Ovary (tissue), 9 donors: ENCODE measurements around the gene FBXO27. TPM values are rescaled to one million over a fixed set of nuclear protein-coding genes. Genes with fewer than 3 reads are reported as not detected.

Source experiments
- DNase-seq, 5 donors: peaks; one replicate each; pipeline ENCODE4 v3.0.0-alpha.2; 2019 to 2020
- H3K27ac ChIP-seq, 2 donors: fragments of 200-600 bp; one replicate each; pipeline versions ENCODE4 v1.5.1 to v1.8.0; 2019 to 2022
- H3K27me3 ChIP-seq: fragments of 200-600 bp; one replicate; pipeline ENCODE4 v1.8.0; 2022
- H3K36me3 ChIP-seq: fragments of 200-600 bp; sonication (generic); one replicate; pipeline ENCODE4 v1.5.1; 2019
- H3K4me1 ChIP-seq: one replicate; pipeline ENCODE4 v1.8.1; 2013; ENCODE audit warnings: mild to moderate bottlenecking, moderate library complexity; ENCODE audit not compliant: insufficient read depth
- H3K4me3 ChIP-seq: fragments of 200-600 bp; sonication (generic); one replicate; pipeline ENCODE4 v1.5.1; 2017
- H3K9me3 ChIP-seq, 2 donors: fragments of 200-600 bp in 1 of 2; sonication (generic) in 1 of 2; one replicate each; pipeline versions ENCODE4 v1.5.1 to v1.8.1; 2013 to 2019; ENCODE audit warnings: mild to moderate bottlenecking in 1 of 2, moderate library complexity in 1 of 2
- CTCF ChIP-seq, 3 donors: fragments of 450-650 bp in 2 of 3; fragments of 200-600 bp in 1 of 3; IDR thresholded peaks; one replicate each; pipeline versions ENCODE4 v1.5.1 to v1.8.0; 2016 to 2022; ENCODE audit warnings: antibody characterized with exemption in 3 of 3, mild to moderate bottlenecking in 1 of 3
- EP300 ChIP-seq: sonication (generic); formaldehyde crosslinking; IDR thresholded peaks from one replicate; pipeline ENCODE4 v1.6.1; 2017; ENCODE audit warnings: antibody characterized with exemption
- POLR2A ChIP-seq: fragments of 450-650 bp; IDR thresholded peaks from one replicate; pipeline ENCODE4 v1.6.1; 2017; ENCODE audit warnings: antibody characterized with exemption, mild to moderate bottlenecking, moderate library complexity
- WGBS, 3 donors: extraction: QIAGEN DNeasy Blood & Tissue Kit in 1 of 3; methylation state at CpG; one replicate each; pipeline versions ENCODE4 v1.1.5 to v1.1.7; 2013 to 2017; 5-methylcytosine and 5-hydroxymethylcytosine counted together
- intact Hi-C, 4 donors: fragments of 100-400 bp; cut with DNase I; formaldehyde crosslinking; loops; one replicate each; pipeline versions ENCODE4 v1.11.0 to v1.15.1; 2022 to 2023
- polyA plus RNA-seq, 2 donors: library from polyadenylated mRNA; stranded (reverse); fragments of 200-250 nt in 1 of 2; fragments of 350-450 nt in 1 of 2; fragmentation: Illumina TruSeq in 1 of 2; extraction: RNeasy Lipid Tissue Mini Kit (QIAGEN cat#74804) in 1 of 2; gene quantifications; one replicate each; pipeline ENCODE4 v1.2.3, GENCODE V29; 2013 to 2014
- total RNA-seq, 7 donors: library from RNA; depleted of rRNA in 2 of 7; stranded (reverse); fragments of >200 nt in 2 of 7; fragmentation: NEBNext Ultra II Directional in 3 of 7; extraction: Animal tissue kit (Norgen Biotek cat#: 25700) in 3 of 7; gene quantifications; one replicate each; pipeline versions ENCODE4 v1.1.0 to v1.2.4, GENCODE V29; 2016 to 2023
- donor health status: DM: no; HTN: no; CAD: no; lungs with moderate emphysema.
- donor health status: DM: no; HTN: no; CAD: no.
- donor health status: Bipolar disorder and iron deficiency.
- donor health status: DM: yes; HTN: yes; CAD: no.
- donor health status: DM: no; HTN: no; CAD: no.
- donor health status: DM: yes; HTN: yes; CAD: no.

Gene FBXO27
- total and polyA plus RNA-seq, 9 donors: 5.7 to 21.4 (median 15.2) TPM

- DNase-seq: no peak
- H3K4me3 ChIP-seq: no peak overlapping the region
Observed at GRCh38 chr19:39036581-39036980, 4.2 kb upstream of the FBXO27 start.

GRCh38 chr19:39031368-39032062, 834 bp downstream of the FBXO27 start:
- peak; percentile 80 to 92 (median 88) for DNase-seq
- Histone ChIP-seq H3K27me3 (no peaks in the 10 kb centered on the region), H3K4me3 (peak overlapping the region; percentile 46), H3K27ac (peak overlapping the region in 1 of 2 donors; percentile 52), H3K9me3 (no peaks in the 10 kb centered on the region), H3K4me1 (peaks cover 2% of the 10 kb centered on the region), H3K36me3 (no peaks in the 10 kb centered on the region)
- intact Hi-C loops: loop anchor here in 1 of 4 donors (10.0 kb wide), 1 partner anchor 1863 kb away; no protein-coding TSS in a partner anchor
- WGBS, 3 donors: 0 to 1% (median 1%) methylated on average over 48 to 49 of the region's 49 CpGs
- TF ChIP-seq CTCF (IDR thresholded peaks at IDR 0.05): no peak
- no peak for TF ChIP-seq EP300
- TF ChIP-seq POLR2A: no peak

More at GRCh38 chr19:39036581-39036980, 4.2 kb upstream of the FBXO27 start:
- H3K4me1 ChIP-seq: no peaks in the 10 kb centered on the region
- no peaks in the 10 kb centered on the region for H3K27me3 ChIP-seq
- TF ChIP-seq CTCF (IDR thresholded peaks at IDR 0.05) (no peak), POLR2A (no peak), EP300 (no peak)
- H3K27ac ChIP-seq: no peak overlapping the region
- no peaks in the 10 kb centered on the region for H3K9me3 ChIP-seq
- no peaks in the 10 kb centered on the region for H3K36me3 ChIP-seq
- intact Hi-C loops: loop anchor here in 1 of 4 donors (10.0 kb wide), 1 partner anchor 1858 kb away; no protein-coding TSS in a partner anchor

- intact Hi-C loops: loop anchor here in 1 of 4 donors (10.0 kb wide), 1 partner anchor 1864 kb away; no protein-coding TSS in a partner anchor
- Histone ChIP-seq H3K4me1 (peaks cover 2% of the 10 kb centered on the region), H3K36me3 (no peaks in the 10 kb centered on the region), H3K27me3 (no peaks in the 10 kb centered on the region), H3K9me3 (no peaks in the 10 kb centered on the region), H3K4me3 (peak overlapping the region; percentile 46), H3K27ac (peak overlapping the region in 1 of 2 donors; percentile 52)
- WGBS, 3 donors: 28 to 39% (median 39%) methylated on average over 11 of the region's 11 CpGs
- no peak for TF ChIP-seq CTCF (IDR thresholded peaks at IDR 0.05)
- no peak for TF ChIP-seq EP300
- no peak for TF ChIP-seq POLR2A
- no peak for DNase-seq
Observed at GRCh38 chr19:39030854-39031367, 1.4 kb downstream of the FBXO27 start.

- TF ChIP-seq CTCF (IDR thresholded peaks at IDR 0.05): no peak
- no peak for TF ChIP-seq EP300
- TF ChIP-seq POLR2A: no peak
- H3K27ac ChIP-seq: no peak overlapping the region
- intact Hi-C loops: no loop called here
- no peaks in the 10 kb centered on the region for H3K9me3 ChIP-seq
- WGBS, 3 donors: 94 to 96% (median 96%) methylated on average over 14 of the region's 14 CpGs
- no peaks in the 10 kb centered on the region for H3K4me1 ChIP-seq
- no peaks in the 10 kb centered on the region for H3K27me3 ChIP-seq
- no peak for DNase-seq
- H3K36me3 ChIP-seq: no peaks in the 10 kb centered on the region
- H3K4me3 ChIP-seq: no peak overlapping the region
Observed at GRCh38 chr19:39024875-39025641, 7.3 kb downstream of the FBXO27 start.
